Pancreas (tissue), 10 donors: ENCODE results near the gene SORL1. TPM values are rescaled to one million over a fixed set of nuclear protein-coding genes. Genes with fewer than 3 reads are reported as not detected.

Experiments used
- ATAC-seq, 4 donors: fragments of 200-7000 bp; cut with Tn5 transposase; one replicate each; pipeline versions ENCODE4 v1.8.0 to v1.9.1; 2020; ENCODE audit warnings: mild to moderate bottlenecking in 4 of 4, moderate library complexity in 4 of 4
- DNase-seq, 6 donors: peaks; one replicate each; pipeline ENCODE4 v3.0.0-alpha.2; 2020
- FAIRE-seq: peaks from 2 replicates; lab custom pipeline; 2012; peaks lifted over from hg19 to GRCh38; lab: Jason Lieb, UNC
- H3K27ac ChIP-seq, 4 donors: fragments of 200-600 bp; sonication (generic); 1 replicate in 3 of 4; 2 replicates in 1 of 4; pipeline versions ENCODE4 v1.5.0 to v1.8.0; 2020
- H3K27me3 ChIP-seq, 4 donors: fragments of 200-600 bp; one replicate each; pipeline ENCODE4 v1.8.0; 2021
- H3K36me3 ChIP-seq, 3 donors: fragments of 200-600 bp; sonication (generic) in 1 of 3; one replicate each; pipeline versions ENCODE4 v1.5.0 to v1.8.0; 2020 to 2021
- H3K4me1 ChIP-seq, 3 donors: fragments of 200-600 bp; one replicate each; pipeline ENCODE4 v1.8.0; 2021
- H3K4me3 ChIP-seq, 4 donors: fragments of 200-600 bp; sonication (generic) in 2 of 4; one replicate each; pipeline versions ENCODE4 v1.5.0 to v1.8.0; 2020 to 2021
- H3K9me3 ChIP-seq, 4 donors: fragments of 200-600 bp; one replicate each; pipeline ENCODE4 v1.8.0; 2021
- CTCF ChIP-seq, 4 donors: fragments of 200-600 bp; sonication (generic) in 3 of 4; IDR thresholded peaks; one replicate each; pipeline versions ENCODE4 v1.5.0 to v1.8.0; 2021; ENCODE audit warnings: antibody characterized with exemption in 4 of 4
- WGBS, 2 donors: extraction: QIAGEN DNeasy Blood & Tissue Kit; methylation state at CpG; one replicate each; pipeline ENCODE4 v1.1.7; 2013; 5-methylcytosine and 5-hydroxymethylcytosine counted together
- intact Hi-C, 3 donors: fragments of 100-400 bp; cut with DNase I; formaldehyde crosslinking; loops; one replicate each; pipeline versions ENCODE4 v1.11.1 to v1.14.2; 2022
- polyA plus RNA-seq, 2 donors: library from polyadenylated mRNA; stranded (reverse); fragments of 200-250 nt; gene quantifications; one replicate each; pipeline ENCODE4 v1.2.3, GENCODE V29; 2013
- total RNA-seq, 6 donors: library from RNA; stranded (reverse); fragmentation: NEBNext Ultra II Directional in 4 of 6; extraction: Animal tissue kit (Norgen Biotek cat#: 25700) in 4 of 6; gene quantifications; one replicate each; pipeline versions ENCODE4 v1.2.1 to v1.2.4, GENCODE V29; 2021 to 2023
- donor health status: healthy with polysubstance abuse.
- donor health status: DM: no; HTN: no; CAD: no; lungs with moderate emphysema.
- donor health status: DM: no; HTN: no; CAD: no.
- donor health status: control.
- donor health status: control.
- donor health status: Bipolar disorder and iron deficiency.
- donor health status: DM: yes; HTN: yes; CAD: no.
- donor health status: DM: no; HTN: no; CAD: no.
- donor health status: DM: no; HTN: no; CAD: no.
- donor health status: DM: yes; HTN: yes; CAD: no.

The SORL1 gene
- total and polyA plus RNA-seq, 8 donors, result 2.7 to 47.5 (median 15.5) TPM

GRCh38 chr11:121412000-121412587 is 40.0 kb upstream of the SORL1 start:
- WGBS, 2 donors, result 80 to 87% methylated on average over 4 of the region's 4 CpGs
- intact Hi-C loops, result no loop called here
- FAIRE-seq (no peak), ATAC-seq (no peak), DNase-seq (no peak)
- no peak for TF ChIP-seq CTCF (IDR thresholded peaks at IDR 0.05)
- Histone ChIP-seq H3K4me3 (no peak overlapping the region), H3K9me3 (no peaks in the 10 kb centered on the region), H3K4me1 (peaks cover 0 to 7% (median 0%) of the 10 kb centered on the region in 3 donors), H3K36me3 (no peaks in the 10 kb centered on the region), H3K27me3 (no peaks in the 10 kb centered on the region), H3K27ac (no peak overlapping the region)

- WGBS, 2 donors, result 61 to 68% methylated on average over 4 of the region's 4 CpGs
- no peak for TF ChIP-seq CTCF (IDR thresholded peaks at IDR 0.05)
- ATAC-seq (no peak), FAIRE-seq (no peak), DNase-seq (no peak)
- Histone ChIP-seq H3K27ac (no peak overlapping the region), H3K4me1 (peaks cover 0 to 14% (median 0%) of the 10 kb centered on the region in 3 donors), H3K36me3 (no peaks in the 10 kb centered on the region), H3K4me3 (no peak overlapping the region), H3K9me3 (no peaks in the 10 kb centered on the region), H3K27me3 (no peaks in the 10 kb centered on the region)
- intact Hi-C loops, result no loop called here
These were observed 39.3 kb upstream of the SORL1 start for GRCh38 chr11:121412711-121413415.

GRCh38 chr11:121414141-121414913 is 37.8 kb upstream of the SORL1 start:
- 80 to 92% methylated on average over 2 of the region's 2 CpGs for WGBS, 2 donors
- Histone ChIP-seq H3K4me3 (no peak overlapping the region), H3K27ac (no peak overlapping the region), H3K4me1 (peaks cover 0 to 17% (median 0%) of the 10 kb centered on the region in 3 donors), H3K9me3 (no peaks in the 10 kb centered on the region), H3K36me3 (no peaks in the 10 kb centered on the region), H3K27me3 (no peaks in the 10 kb centered on the region)
- FAIRE-seq (no peak), DNase-seq (no peak), ATAC-seq (no peak)
- no peak for TF ChIP-seq CTCF (IDR thresholded peaks at IDR 0.05)
- intact Hi-C loops, result no loop called here

- Histone ChIP-seq H3K27ac (no peak overlapping the region), H3K36me3 (no peaks in the 10 kb centered on the region), H3K4me1 (peaks cover 0 to 17% (median 0%) of the 10 kb centered on the region in 3 donors), H3K4me3 (no peak overlapping the region), H3K27me3 (no peaks in the 10 kb centered on the region), H3K9me3 (no peaks in the 10 kb centered on the region)
- no peak for ATAC-seq
- intact Hi-C loops, result no loop called here
- no peak for DNase-seq
- no peak for TF ChIP-seq CTCF (IDR thresholded peaks at IDR 0.05)
- 23 to 24% methylated on average over 1 of the region's 1 CpG for WGBS, 2 donors
- no peak for FAIRE-seq
These were observed 36.3 kb upstream of the SORL1 start for GRCh38 chr11:121415856-121416255.
